ENCODE results near the gene MAP9.

MAP9 gene

DNA sequence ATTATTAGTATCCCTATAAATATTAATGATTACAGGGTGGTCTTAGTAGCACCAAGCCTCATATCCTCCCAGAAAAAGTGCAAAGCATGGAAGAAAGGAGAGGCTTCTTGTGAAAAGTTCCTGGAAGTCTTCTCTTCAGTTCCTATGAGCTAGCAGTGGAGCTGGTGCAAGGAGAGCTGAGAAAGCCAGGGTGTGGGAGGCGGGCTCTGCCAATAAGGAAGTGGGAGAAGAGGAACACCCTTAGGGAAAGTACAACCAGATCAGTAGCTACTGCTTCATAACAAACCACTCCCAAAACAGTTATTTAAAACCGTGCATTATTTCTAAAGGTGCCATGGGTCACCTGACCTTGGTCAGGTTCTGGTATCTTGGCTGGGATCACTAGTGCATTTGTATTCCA is 72.4 kb downstream of the MAP9 start:
- no peak for DNase-seq (ENCODE audit: low read depth in 2 of 2)
- H3K4me3 ChIP-seq (replicated peaks in 1 of 2; ENCODE audit: low read depth in 2 of 2, low read length in 2 of 2) = no peak overlapping the region
- TF ChIP-seq CTCF (IDR thresholded peaks at IDR 0.05; ENCODE audit: low read depth, low read length) = no peak

- no peak for TF ChIP-seq CTCF (IDR thresholded peaks at IDR 0.05; ENCODE audit: low read depth, low read length)
- no peak for DNase-seq (ENCODE audit: low read depth in 2 of 2)
- H3K4me3 ChIP-seq (replicated peaks in 1 of 2; ENCODE audit: low read depth in 2 of 2, low read length in 2 of 2) = no peak overlapping the region
These were observed 77.7 kb downstream of the MAP9 start for GRCh38 chr4:155299103-155299502.
